GM19395 (cell line): ENCODE data around the gene CACNA1S.

ENCODE experiments used
- ATAC-seq: cut with Tn5 transposase; IDR thresholded peaks from one replicate; pipeline ENCODE4 v1.9.1; 2021; ENCODE audit warnings: mild to moderate bottlenecking, moderate library complexity; ENCODE audit not compliant: unreplicated experiment

The CACNA1S gene

GRCh38 chr1:201039418-201039817 is 72.8 kb downstream of the CACNA1S start:
- ATAC-seq = no peak

- no peak for ATAC-seq
Measured at GRCh38 chr1:201038186-201038876, 73.9 kb downstream of the CACNA1S start.

DNA sequence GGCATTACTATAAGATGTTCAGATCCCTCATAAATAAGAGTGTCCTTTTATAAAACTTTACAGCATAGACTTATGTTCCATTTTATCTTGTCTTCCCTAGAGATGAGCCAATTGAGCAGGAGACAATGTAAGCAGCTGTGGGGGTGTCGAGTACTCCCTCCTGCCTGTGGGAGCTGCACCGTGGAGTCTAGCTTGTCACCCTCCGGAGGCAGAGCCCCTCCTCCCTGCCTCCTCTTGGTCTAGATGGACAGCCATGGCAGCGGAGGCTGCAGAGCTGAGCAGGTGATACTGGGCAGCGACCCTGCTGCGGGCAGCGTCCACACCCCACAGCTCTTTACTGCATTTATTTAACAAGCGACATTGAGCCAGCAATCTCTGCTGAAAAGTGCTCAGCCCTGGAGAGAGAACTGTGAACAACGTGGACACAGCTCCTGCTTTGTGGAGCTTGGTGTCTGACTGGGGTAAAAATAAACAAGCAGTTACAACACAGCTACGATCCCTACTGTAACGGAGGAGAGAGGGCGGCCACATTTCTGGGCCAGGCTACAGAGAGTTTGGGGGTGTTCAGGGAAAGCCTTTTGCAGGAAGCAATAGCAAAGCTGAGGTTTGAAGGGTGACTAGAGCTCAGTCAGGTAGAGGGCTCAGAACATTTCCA is 75.9 kb downstream of the CACNA1S start:
- no peak for ATAC-seq

DNA sequence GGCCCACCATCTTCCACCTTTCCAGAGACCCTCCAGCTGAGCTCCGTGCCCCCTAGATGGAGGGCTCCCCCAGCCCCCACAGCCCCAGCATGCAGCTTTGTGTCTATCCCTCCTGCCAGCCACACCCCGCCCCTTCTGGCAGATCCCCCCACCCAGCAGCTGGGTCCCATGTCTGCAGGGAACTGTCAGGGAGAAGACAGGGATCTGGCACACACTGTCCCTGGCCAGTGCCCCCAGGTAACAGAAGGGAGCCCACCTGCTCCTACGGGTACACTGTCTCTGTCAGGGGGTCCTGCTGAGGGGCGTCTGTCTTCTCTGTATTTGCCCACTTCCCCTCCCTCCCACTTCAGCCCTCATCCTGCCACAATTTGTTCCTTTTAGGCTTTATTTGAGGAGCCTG is 77.6 kb downstream of the CACNA1S start:
- ATAC-seq = no peak

- ATAC-seq = no peak
Measured at GRCh38 chr1:201032408-201032807, 79.8 kb downstream of the CACNA1S start.

- ATAC-seq = no peak
Measured at GRCh38 chr1:201028461-201028889, 83.8 kb downstream of the CACNA1S start.

GRCh38 chr1:201026836-201027235 is 85.4 kb downstream of the CACNA1S start:
- no peak for ATAC-seq

- ATAC-seq = no peak
Measured at GRCh38 chr1:201026234-201026633, 86.0 kb downstream of the CACNA1S start.

GRCh38 chr1:201025571-201026002 is 86.6 kb downstream of the CACNA1S start:
- ATAC-seq = peak; percentile 31

GRCh38 chr1:201024625-201024998 is 87.6 kb downstream of the CACNA1S start:
- no peak for ATAC-seq

DNA sequence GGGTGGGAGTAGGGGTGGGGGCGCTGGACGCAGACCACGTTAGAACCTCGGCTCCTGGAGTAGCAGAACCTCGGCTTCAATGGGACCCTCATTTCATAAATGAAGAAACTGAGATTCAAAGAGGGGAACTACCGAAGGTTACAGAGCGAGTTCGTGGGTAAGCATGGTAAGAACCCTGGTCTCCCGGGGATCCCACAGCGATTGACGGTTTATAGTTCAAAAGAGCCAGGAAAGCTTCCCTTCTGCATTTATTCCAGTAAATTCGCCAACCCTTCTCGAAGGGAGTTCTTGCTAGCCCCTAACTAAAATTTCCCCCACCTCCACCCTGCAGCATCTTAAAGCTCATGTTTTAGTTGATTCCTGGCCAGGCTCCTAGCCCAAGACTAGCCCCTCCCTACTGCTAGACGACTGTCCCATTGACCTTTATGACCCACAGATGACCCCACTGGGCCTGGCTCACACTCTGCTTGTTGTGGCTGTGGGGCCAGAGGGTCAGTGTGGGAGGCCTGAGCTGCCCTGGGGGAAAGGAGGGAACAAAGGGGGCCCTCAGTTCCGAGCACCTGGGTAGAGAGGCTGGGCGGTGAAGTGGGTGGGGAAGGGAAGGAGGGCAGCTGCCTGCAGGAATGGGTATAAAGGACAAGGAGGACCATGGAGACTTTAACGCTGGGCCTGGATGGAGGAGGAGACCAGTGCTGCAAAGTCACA is 88.2 kb downstream of the CACNA1S start:
- no peak for ATAC-seq

DNA sequence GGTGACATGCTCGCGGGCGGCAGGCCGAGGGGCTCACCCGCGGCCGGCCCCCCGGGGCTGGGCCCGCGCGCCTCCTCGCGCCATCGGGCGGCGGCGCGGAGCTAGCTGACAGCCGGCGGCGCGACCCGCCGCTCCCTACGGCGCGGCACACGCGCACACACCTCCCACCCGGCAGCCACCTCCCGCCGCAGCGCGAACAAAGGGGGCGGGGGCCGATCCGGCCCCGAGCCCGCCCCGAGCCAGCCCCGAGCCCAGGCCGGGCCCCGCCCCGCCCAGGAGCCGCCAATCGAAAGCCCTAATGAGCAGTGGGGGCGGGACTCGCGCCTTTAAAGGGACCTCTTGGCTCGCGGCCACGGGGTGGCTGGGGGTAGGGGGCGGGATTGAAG is 88.7 kb downstream of the CACNA1S start, which contains the start of gene KIF21B:
TSS of gene KIF21B (minus strand) at position 198 of the 386 bp plus-strand sequence. CDS start 331 bp downstream, outside the sequence.
- peak; percentile 58 for ATAC-seq

GRCh38 chr1:201022820-201023516 is 89.3 kb downstream of the CACNA1S start:
- no peak for ATAC-seq

DNA sequence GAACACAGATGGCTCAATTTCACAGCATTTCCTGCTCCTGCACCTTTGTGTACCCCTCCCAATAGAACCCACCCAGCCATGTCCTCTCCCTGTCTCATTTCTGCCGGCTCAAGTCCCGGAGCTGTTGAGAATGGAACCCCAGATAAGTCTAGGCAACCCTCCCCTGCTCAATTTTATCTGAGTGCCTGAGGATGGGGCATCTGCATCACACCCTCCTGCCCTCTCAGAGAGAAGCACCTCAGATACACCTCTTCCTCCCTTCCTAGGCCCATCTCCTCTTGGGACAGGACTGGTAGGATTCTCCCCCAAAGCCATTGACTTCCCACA is 89.8 kb downstream of the CACNA1S start:
- ATAC-seq = no peak

GRCh38 chr1:201021630-201022492 is 90.4 kb downstream of the CACNA1S start:
- no peak for ATAC-seq

GRCh38 chr1:201020721-201021629 is 91.3 kb downstream of the CACNA1S start:
- ATAC-seq = no peak

- no peak for ATAC-seq
Measured at GRCh38 chr1:201020040-201020591, 92.1 kb downstream of the CACNA1S start.

- ATAC-seq = peak; percentile 74
Measured at GRCh38 chr1:201019321-201019977, 92.8 kb downstream of the CACNA1S start.

DNA sequence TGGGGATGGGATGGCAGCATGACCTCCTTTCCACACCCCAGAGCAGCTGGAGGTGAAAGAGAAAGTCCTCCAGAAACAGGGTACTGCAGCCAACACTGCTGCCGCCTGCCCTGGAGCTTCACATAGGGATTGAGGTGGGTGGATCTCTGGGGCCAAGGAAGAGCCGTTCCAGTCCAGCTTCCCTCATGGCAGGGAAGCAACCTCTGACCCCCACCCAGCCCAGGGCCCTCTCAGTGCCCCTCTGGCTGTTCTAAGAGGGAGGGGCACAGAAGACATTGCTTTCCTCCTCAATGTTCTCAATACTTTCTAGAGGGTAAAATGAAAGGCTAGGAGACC is 94.4 kb downstream of the CACNA1S start:
- no peak for ATAC-seq
